ENCODE measurements around the gene SPSB4. TPM values are rescaled to one million over a fixed set of nuclear protein-coding genes. Genes with fewer than 3 reads are reported as not detected.
A peak's percentile ranks its signal among the peaks of the same experiment; 100 is the strongest.

SPSB4 gene
- total RNA-seq, 2 donors from 2014 or later: 7.5 to 8.2 TPM

DNA sequence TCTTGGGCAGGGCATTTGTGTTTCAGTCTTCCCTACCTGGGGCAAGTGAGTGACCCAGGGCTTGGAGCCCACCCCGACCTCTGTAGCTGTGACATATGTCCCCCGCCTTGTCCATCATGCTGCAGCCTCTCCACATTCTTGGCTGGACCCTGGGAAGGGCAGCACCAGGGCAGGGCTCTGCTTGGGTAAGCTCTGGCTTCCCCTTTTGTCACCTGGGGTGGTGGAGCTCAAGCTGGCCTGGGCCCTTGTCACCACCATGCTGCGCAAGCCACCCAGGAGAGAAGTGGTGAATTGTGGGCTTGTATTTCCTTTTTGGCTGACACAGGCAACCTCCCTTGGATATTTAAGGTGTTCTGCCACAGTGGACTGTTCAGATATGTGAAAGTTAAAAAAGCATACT, 29.3 kb downstream of the SPSB4 start:
- Histone ChIP-seq H3K27ac (ENCODE audit: low read depth, low read length) (no peak overlapping the region), H3K9me3 (ENCODE audit: control insufficient read depth, low read length) (no peaks in the 10 kb centered on the region), H3K36me3 (ENCODE audit: control insufficient read depth, insufficient read depth, low read length) (no peaks in the 10 kb centered on the region), H3K4me1 (ENCODE audit: control insufficient read depth, insufficient read depth, low read length) (peaks cover 38% of the 10 kb centered on the region), H3K9ac (ENCODE audit: extremely low read depth, low read length, poor library complexity, severe bottlenecking) (no peak overlapping the region), H3K4me3 (ENCODE audit: low read length) (no peak overlapping the region), H3K27me3 (ENCODE audit: control insufficient read depth, insufficient read depth, low read length, poor library complexity, severe bottlenecking) (no peaks in the 10 kb centered on the region)
- DNase-seq: peak; percentile 41
- TF ChIP-seq, protein P1, sequence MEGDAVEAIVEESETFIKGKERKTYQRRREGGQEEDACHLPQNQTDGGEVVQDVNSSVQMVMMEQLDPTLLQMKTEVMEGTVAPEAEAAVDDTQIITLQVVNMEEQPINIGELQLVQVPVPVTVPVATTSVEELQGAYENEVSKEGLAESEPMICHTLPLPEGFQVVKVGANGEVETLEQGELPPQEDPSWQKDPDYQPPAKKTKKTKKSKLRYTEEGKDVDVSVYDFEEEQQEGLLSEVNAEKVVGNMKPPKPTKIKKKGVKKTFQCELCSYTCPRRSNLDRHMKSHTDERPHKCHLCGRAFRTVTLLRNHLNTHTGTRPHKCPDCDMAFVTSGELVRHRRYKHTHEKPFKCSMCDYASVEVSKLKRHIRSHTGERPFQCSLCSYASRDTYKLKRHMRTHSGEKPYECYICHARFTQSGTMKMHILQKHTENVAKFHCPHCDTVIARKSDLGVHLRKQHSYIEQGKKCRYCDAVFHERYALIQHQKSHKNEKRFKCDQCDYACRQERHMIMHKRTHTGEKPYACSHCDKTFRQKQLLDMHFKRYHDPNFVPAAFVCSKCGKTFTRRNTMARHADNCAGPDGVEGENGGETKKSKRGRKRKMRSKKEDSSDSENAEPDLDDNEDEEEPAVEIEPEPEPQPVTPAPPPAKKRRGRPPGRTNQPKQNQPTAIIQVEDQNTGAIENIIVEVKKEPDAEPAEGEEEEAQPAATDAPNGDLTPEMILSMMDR (conservative IDR thresholded peaks at IDR 0.05): no peak
- 90 to 91% methylated on average over 2 to 3 of the region's 3 CpGs for WGBS, 2 experiments (ENCODE audit: insufficient coverage in 1 of 2, insufficient read length in 1 of 2)
- peaks cover 56% of the 10 kb centered on the region for H3K4me1 Mint-ChIP-seq
- H3K27ac Mint-ChIP-seq: no peak overlapping the region
- H3K27me3 Mint-ChIP-seq (ENCODE audit: insufficient read depth): no peaks in the 10 kb centered on the region
- no peaks in the 10 kb centered on the region for H3K9me3 Mint-ChIP-seq
- no peaks in the 10 kb centered on the region for H3K36me3 Mint-ChIP-seq (ENCODE audit: low read depth)
- H3K4me3 Mint-ChIP-seq: no peak overlapping the region

DNA sequence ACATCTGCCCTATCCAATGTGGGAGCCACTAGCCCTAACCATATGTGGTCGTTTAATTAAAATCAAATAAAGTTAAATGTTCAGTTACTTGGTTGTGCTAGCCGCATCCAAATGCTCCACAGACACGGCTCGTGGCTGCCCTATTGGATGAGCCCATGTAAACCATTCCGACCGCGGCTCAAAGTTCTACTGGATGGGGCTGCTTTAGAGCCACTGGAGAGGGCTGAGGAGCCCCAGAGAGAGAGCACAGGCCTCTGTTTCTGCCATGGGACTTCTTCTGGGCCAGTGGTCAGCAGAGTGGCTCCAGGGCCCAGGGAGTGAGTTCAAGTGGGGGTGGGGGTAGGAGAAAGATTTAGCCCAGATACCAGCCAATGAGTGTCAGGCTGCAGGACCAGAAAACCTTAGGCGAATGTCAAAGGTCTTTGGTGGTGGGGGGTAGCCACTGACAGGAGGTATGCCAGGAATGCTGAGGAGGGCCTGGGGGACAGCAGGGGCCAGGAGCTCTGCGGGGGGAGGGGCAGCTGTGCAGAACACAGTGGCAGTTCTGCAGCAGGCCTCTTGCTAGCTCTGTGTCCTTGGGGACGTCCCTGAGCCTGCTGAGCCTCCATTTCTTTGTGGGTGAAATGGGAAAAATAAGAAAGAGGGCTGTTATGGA, 30.1 kb downstream of the SPSB4 start:
- Histone ChIP-seq H3K4me1 (ENCODE audit: control insufficient read depth, insufficient read depth, low read length) (peaks cover 36% of the 10 kb centered on the region), H3K36me3 (ENCODE audit: control insufficient read depth, insufficient read depth, low read length) (no peaks in the 10 kb centered on the region), H3K27me3 (ENCODE audit: control insufficient read depth, insufficient read depth, low read length, poor library complexity, severe bottlenecking) (no peaks in the 10 kb centered on the region), H3K4me3 (ENCODE audit: low read length) (peak overlapping the region; percentile 36), H3K9ac (ENCODE audit: extremely low read depth, low read length, poor library complexity, severe bottlenecking) (no peak overlapping the region), H3K9me3 (ENCODE audit: control insufficient read depth, low read length) (no peaks in the 10 kb centered on the region), H3K27ac (ENCODE audit: low read depth, low read length) (peak overlapping the region; percentile 66)
- peak; percentile 86 for DNase-seq
- H3K27me3 Mint-ChIP-seq (ENCODE audit: insufficient read depth): no peaks in the 10 kb centered on the region
- H3K4me3 Mint-ChIP-seq: no peak overlapping the region
- TF ChIP-seq, protein P1 (conservative IDR thresholded peaks at IDR 0.05): no peak
- peaks cover 60% of the 10 kb centered on the region for H3K4me1 Mint-ChIP-seq
- H3K27ac Mint-ChIP-seq: no peak overlapping the region
- WGBS, 2 experiments (ENCODE audit: insufficient coverage in 1 of 2, insufficient read length in 1 of 2): 66 to 68% methylated on average over 8 to 10 of the region's 10 CpGs
- no peaks in the 10 kb centered on the region for H3K36me3 Mint-ChIP-seq (ENCODE audit: low read depth)
- no peaks in the 10 kb centered on the region for H3K9me3 Mint-ChIP-seq

DNA sequence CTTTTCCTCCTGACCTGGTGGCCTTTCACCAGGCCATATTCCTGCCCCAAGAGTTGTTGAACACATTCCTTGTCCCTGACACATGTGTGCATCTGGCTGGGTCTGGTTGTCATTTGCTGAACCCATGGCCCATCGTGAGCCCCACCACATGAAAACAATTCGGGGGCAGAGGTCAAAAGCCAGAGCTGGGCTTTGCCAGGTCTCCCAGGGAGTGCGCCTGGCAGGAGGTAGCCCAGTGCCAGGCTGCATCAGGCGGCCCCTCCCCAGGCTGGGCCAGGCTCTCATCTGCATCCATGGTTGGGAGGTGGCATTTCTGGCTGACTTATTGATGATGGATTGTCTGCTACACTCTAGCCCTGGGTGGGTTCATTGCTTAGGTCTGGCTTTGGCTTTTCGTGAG, 30.9 kb downstream of the SPSB4 start:
- H3K27me3 Mint-ChIP-seq (ENCODE audit: insufficient read depth): no peaks in the 10 kb centered on the region
- Histone ChIP-seq H3K4me3 (ENCODE audit: low read length) (peak overlapping the region; percentile 36), H3K27me3 (ENCODE audit: control insufficient read depth, insufficient read depth, low read length, poor library complexity, severe bottlenecking) (no peaks in the 10 kb centered on the region), H3K4me1 (ENCODE audit: control insufficient read depth, insufficient read depth, low read length) (peaks cover 30% of the 10 kb centered on the region), H3K27ac (ENCODE audit: low read depth, low read length) (peak overlapping the region; percentile 66), H3K9me3 (ENCODE audit: control insufficient read depth, low read length) (no peaks in the 10 kb centered on the region), H3K36me3 (ENCODE audit: control insufficient read depth, insufficient read depth, low read length) (no peaks in the 10 kb centered on the region), H3K9ac (ENCODE audit: extremely low read depth, low read length, poor library complexity, severe bottlenecking) (no peak overlapping the region)
- TF ChIP-seq, protein P1 (conservative IDR thresholded peaks at IDR 0.05): no peak
- peaks cover 53% of the 10 kb centered on the region for H3K4me1 Mint-ChIP-seq
- WGBS, 2 experiments (ENCODE audit: insufficient coverage in 1 of 2, insufficient read length in 1 of 2): 63 to 86% methylated on average over 4 to 5 of the region's 5 CpGs
- peak; percentile 45 for DNase-seq
- peak overlapping the region; percentile 52 for H3K27ac Mint-ChIP-seq
- no peaks in the 10 kb centered on the region for H3K36me3 Mint-ChIP-seq (ENCODE audit: low read depth)
- H3K4me3 Mint-ChIP-seq: no peak overlapping the region
- H3K9me3 Mint-ChIP-seq: no peaks in the 10 kb centered on the region
